ENCODE measurements around the gene AKAP12.

Gene AKAP12

GRCh38 chr6:151286214-151286613 is 46.4 kb downstream of the AKAP12 start:
- DNase-seq (ENCODE audit: extremely low read depth, low read depth): no peak
- no peak overlapping the region for H3K4me3 ChIP-seq (replicated peaks; ENCODE audit: low read depth, low read length)
- TF ChIP-seq CTCF (IDR thresholded peaks at IDR 0.05; ENCODE audit: low read depth, low read length, missing control alignments): no peak

- no peak for TF ChIP-seq CTCF (IDR thresholded peaks at IDR 0.05; ENCODE audit: low read depth, low read length, missing control alignments)
- no peak overlapping the region for H3K4me3 ChIP-seq (replicated peaks; ENCODE audit: low read depth, low read length)
- DNase-seq (ENCODE audit: extremely low read depth, low read depth): no peak
Measured at GRCh38 chr6:151288712-151289398, 49.1 kb downstream of the AKAP12 start.

- TF ChIP-seq CTCF (IDR thresholded peaks at IDR 0.05; ENCODE audit: low read depth, low read length, missing control alignments): no peak
- H3K4me3 ChIP-seq (replicated peaks; ENCODE audit: low read depth, low read length): no peak overlapping the region
- DNase-seq (ENCODE audit: extremely low read depth, low read depth): no peak
Measured at GRCh38 chr6:151289399-151290007, 49.7 kb downstream of the AKAP12 start.

GRCh38 chr6:151290877-151291721 is 51.3 kb downstream of the AKAP12 start:
- no peak for TF ChIP-seq CTCF (IDR thresholded peaks at IDR 0.05; ENCODE audit: low read depth, low read length, missing control alignments)
- no peak for DNase-seq (ENCODE audit: extremely low read depth, low read depth)
- no peak overlapping the region for H3K4me3 ChIP-seq (replicated peaks; ENCODE audit: low read depth, low read length)

- H3K4me3 ChIP-seq (replicated peaks; ENCODE audit: low read depth, low read length): no peak overlapping the region
- no peak for TF ChIP-seq CTCF (IDR thresholded peaks at IDR 0.05; ENCODE audit: low read depth, low read length, missing control alignments)
- no peak for DNase-seq (ENCODE audit: extremely low read depth, low read depth)
Measured at GRCh38 chr6:151291722-151292059, 51.9 kb downstream of the AKAP12 start.

GRCh38 chr6:151292974-151293687 is 53.4 kb downstream of the AKAP12 start:
- no peak for TF ChIP-seq CTCF (IDR thresholded peaks at IDR 0.05; ENCODE audit: low read depth, low read length, missing control alignments)
- no peak overlapping the region for H3K4me3 ChIP-seq (replicated peaks; ENCODE audit: low read depth, low read length)
- no peak for DNase-seq (ENCODE audit: extremely low read depth, low read depth)
